HEK293T (cell line): ENCODE measurements around the gene AP5Z1.

ENCODE experiments used
- CTCF ChIA-PET: fragments of 350-600 bp; formaldehyde crosslinking; extraction: SDS; loops from one replicate; lab custom pipeline; 2021; ENCODE audit warnings: antibody characterized with exemption, inconsistent platforms; lab: Yijun Ruan, JAX
- POLR2A ChIA-PET: fragments of 350-600 bp; formaldehyde crosslinking; extraction: SDS; loops from one replicate; lab custom pipeline; 2020; ENCODE audit warnings: antibody characterized with exemption, inconsistent platforms; lab: Yijun Ruan, JAX
- DNase-seq: peaks from one replicate; pipeline ENCODE4 v3.0.0; 2012; ENCODE audit warnings: mixed read lengths; ENCODE audit errors: extremely low spot score
- ARNT ChIP-seq: fragments of 450-650 bp; IDR thresholded peaks from 2 replicates; pipeline ENCODE4 v1.6.1; 2017; ENCODE audit warnings: mild to moderate bottlenecking
- BHLHE40 ChIP-seq: fragments of 450-650 bp; IDR thresholded peaks from 2 replicates; pipeline ENCODE4 v1.6.1; 2016; ENCODE audit warnings: mild to moderate bottlenecking, moderate library complexity, borderline replicate concordance
- CTBP1 ChIP-seq: fragments of 450-650 bp; IDR thresholded peaks from 2 replicates; pipeline ENCODE4 v1.6.1; 2016; ENCODE audit warnings: borderline replicate concordance
- ELF4 ChIP-seq: fragments of 450-650 bp; IDR thresholded peaks from 2 replicates; pipeline ENCODE4 v1.6.1; 2017; ENCODE audit warnings: antibody characterized with exemption
- FOXA1 ChIP-seq: fragments of 450-650 bp; IDR thresholded peaks from 2 replicates; pipeline ENCODE4 v1.6.1; 2016; ENCODE audit warnings: mild to moderate bottlenecking
- FOXK2 ChIP-seq: fragments of 450-650 bp; IDR thresholded peaks from 2 replicates; pipeline ENCODE4 v1.6.1; 2016; ENCODE audit warnings: mild to moderate bottlenecking
- FOXM1 ChIP-seq: fragments of 450-650 bp; IDR thresholded peaks from 2 replicates; pipeline ENCODE4 v1.6.1; 2017; ENCODE audit warnings: mild to moderate bottlenecking, borderline replicate concordance
- HDGF ChIP-seq: fragments of 450-650 bp; IDR thresholded peaks from 2 replicates; pipeline ENCODE4 v1.6.1; 2017; ENCODE audit warnings: antibody characterized with exemption, borderline replicate concordance
- L3MBTL2 ChIP-seq: fragments of 450-650 bp; conservative IDR thresholded peaks from 2 replicates; pipeline ENCODE4 v1.6.1; 2016; ENCODE audit warnings: mild to moderate bottlenecking
- LEF1 ChIP-seq: fragments of 450-650 bp; IDR thresholded peaks from 2 replicates; pipeline ENCODE4 v1.6.1; 2017; ENCODE audit warnings: mild to moderate bottlenecking, borderline replicate concordance
- NFRKB ChIP-seq: fragments of 450-650 bp; IDR thresholded peaks from 2 replicates; pipeline ENCODE4 v1.6.1; 2016; ENCODE audit warnings: mild to moderate bottlenecking, moderate library complexity
- SP1 ChIP-seq: fragments of 450-650 bp; IDR thresholded peaks from 2 replicates; pipeline ENCODE4 v1.6.1; 2017
- SUZ12 ChIP-seq: fragments of 450-650 bp; IDR thresholded peaks from 2 replicates; pipeline ENCODE4 v1.6.1; 2016; ENCODE audit warnings: mild to moderate bottlenecking
- TARDBP ChIP-seq: fragments of 450-650 bp; IDR thresholded peaks from 2 replicates; pipeline ENCODE4 v1.6.1; 2016
- ZNF384 ChIP-seq: fragments of 450-650 bp; IDR thresholded peaks from 2 replicates; pipeline ENCODE4 v1.6.1; 2016
- TF ChIP-seq, protein P1 (sequence below): fragments of 450-650 bp; IDR thresholded peaks from 2 replicates; pipeline ENCODE4 v1.6.1; 2016

AP5Z1 gene

GRCh38 chr7:4787947-4788626 is 12.7 kb downstream of the AP5Z1 start:
- ChIA-PET POLR2A (no interaction called here), CTCF (no interaction called here)
- TF ChIP-seq HDGF = no peak
- no peak for TF ChIP-seq ZNF384
- no peak for TF ChIP-seq FOXK2
- TF ChIP-seq, protein P1, sequence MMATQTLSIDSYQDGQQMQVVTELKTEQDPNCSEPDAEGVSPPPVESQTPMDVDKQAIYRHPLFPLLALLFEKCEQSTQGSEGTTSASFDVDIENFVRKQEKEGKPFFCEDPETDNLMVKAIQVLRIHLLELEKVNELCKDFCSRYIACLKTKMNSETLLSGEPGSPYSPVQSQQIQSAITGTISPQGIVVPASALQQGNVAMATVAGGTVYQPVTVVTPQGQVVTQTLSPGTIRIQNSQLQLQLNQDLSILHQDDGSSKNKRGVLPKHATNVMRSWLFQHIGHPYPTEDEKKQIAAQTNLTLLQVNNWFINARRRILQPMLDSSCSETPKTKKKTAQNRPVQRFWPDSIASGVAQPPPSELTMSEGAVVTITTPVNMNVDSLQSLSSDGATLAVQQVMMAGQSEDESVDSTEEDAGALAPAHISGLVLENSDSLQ = no peak
- TF ChIP-seq ELF4 = no peak
- no peak for TF ChIP-seq ARNT
- TF ChIP-seq TARDBP = no peak
- TF ChIP-seq SUZ12 = no peak
- TF ChIP-seq SP1 = no peak
- no peak for TF ChIP-seq FOXA1
- no peak for TF ChIP-seq CTBP1
- no peak for TF ChIP-seq L3MBTL2
- no peak for TF ChIP-seq BHLHE40
- no peak for TF ChIP-seq FOXM1
- no peak for TF ChIP-seq NFRKB
- TF ChIP-seq LEF1 = no peak

GRCh38 chr7:4788627-4789189 is 13.3 kb downstream of the AP5Z1 start:
- TF ChIP-seq HDGF = no peak
- TF ChIP-seq ZNF384 = no peak
- TF ChIP-seq FOXK2 = no peak
- ChIA-PET CTCF (no interaction called here), POLR2A (no interaction called here)
- DNase-seq = no peak

More at GRCh38 chr7:4787947-4788626, 12.7 kb downstream of the AP5Z1 start:
- DNase-seq = no peak

DNA sequence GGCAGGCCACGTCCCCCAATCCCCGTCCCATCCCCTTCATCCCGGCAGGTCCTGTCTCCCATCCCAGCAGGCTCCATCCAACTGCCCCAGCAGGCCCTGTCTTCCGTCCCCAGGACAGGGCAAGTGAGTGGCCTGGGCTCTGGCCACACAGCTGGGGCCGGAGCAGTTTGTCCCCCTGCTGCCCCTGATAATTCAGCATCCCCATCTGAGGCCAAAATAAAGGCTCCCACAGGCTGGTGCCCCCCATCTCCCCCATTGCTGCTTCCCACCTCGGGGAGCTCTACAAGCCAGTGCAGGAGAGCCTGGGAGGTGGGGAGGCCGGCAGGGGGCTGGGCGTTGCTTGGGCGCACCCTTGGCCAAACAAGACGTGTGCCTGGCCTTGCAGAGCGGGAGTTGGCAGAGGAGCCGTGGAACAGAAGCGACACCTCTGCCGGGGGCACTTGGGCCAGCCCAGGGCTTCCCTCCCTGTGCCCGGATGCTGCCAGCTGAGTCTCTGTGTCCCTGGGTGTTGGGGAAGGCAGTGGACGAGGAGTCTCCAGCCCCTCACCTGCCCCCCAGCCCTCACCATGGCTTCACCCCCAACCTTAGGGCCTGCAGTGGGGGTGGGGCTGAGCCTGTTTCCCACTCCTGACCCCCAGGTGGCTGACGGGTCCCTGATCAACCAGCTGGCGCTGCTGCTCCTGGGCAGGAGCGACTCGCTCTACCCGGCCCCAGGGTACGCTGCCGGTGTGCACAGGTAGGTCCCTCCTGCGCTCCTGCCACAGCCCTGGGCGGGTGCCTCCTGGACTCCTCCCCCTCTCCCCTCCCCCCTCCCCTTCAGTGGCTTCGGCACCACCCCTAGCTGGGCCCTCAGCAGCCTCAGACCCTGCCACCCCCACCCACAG is 14.0 kb downstream of the AP5Z1 start:
- DNase-seq = no peak
- TF ChIP-seq FOXK2 = no peak
- TF ChIP-seq FOXM1 = no peak
- no peak for TF ChIP-seq SP1
- TF ChIP-seq ELF4 = no peak
- no peak for TF ChIP-seq CTBP1
- no peak for TF ChIP-seq L3MBTL2
- TF ChIP-seq, protein P1 = no peak
- TF ChIP-seq NFRKB = no peak
- TF ChIP-seq BHLHE40 = no peak
- TF ChIP-seq FOXA1 = no peak
- TF ChIP-seq ZNF384 = no peak
- no peak for TF ChIP-seq LEF1
- TF ChIP-seq SUZ12 = no peak
- TF ChIP-seq ARNT = no peak
- no peak for TF ChIP-seq TARDBP
- no peak for TF ChIP-seq HDGF
- ChIA-PET POLR2A (no interaction called here), CTCF (no interaction called here)

DNA sequence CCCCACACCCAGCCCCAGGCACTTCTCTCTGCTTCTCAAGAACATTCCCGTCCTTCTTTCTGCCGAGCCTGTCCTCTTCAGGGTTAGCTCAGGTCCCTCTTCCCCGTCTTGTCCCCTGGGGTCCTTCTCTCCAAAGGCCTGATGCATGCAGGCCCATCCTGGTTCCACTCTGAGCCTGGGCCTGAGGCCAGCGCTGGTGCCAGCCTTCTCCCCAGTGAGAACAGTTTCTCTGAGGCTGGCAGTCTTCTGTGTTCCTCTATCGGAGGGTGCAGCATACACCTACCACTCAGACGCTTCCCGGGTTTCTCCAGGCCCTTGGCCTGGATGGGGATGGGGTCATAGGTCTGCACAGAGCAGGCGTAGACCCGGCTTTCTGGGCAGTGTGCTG is 14.6 kb downstream of the AP5Z1 start:
- TF ChIP-seq SP1 (no peak), BHLHE40 (no peak), ARNT (no peak)

GRCh38 chr7:4790516-4790991 is 15.1 kb downstream of the AP5Z1 start:
- ChIA-PET POLR2A (no interaction called here), CTCF (no interaction called here)
- TF ChIP-seq ELF4 = no peak
- TF ChIP-seq, protein P1 = no peak
- no peak for TF ChIP-seq SUZ12
- no peak for TF ChIP-seq LEF1
- TF ChIP-seq FOXA1 = no peak
- no peak for TF ChIP-seq SP1
- no peak for TF ChIP-seq FOXM1
- no peak for TF ChIP-seq FOXK2
- no peak for TF ChIP-seq NFRKB
- no peak for TF ChIP-seq L3MBTL2
- TF ChIP-seq HDGF = no peak
- DNase-seq = no peak

More for the DNA sequence above, 14.6 kb downstream of the AP5Z1 start:
- ChIA-PET CTCF (no interaction called here), POLR2A (no interaction called here)
- no peak for DNase-seq

DNA sequence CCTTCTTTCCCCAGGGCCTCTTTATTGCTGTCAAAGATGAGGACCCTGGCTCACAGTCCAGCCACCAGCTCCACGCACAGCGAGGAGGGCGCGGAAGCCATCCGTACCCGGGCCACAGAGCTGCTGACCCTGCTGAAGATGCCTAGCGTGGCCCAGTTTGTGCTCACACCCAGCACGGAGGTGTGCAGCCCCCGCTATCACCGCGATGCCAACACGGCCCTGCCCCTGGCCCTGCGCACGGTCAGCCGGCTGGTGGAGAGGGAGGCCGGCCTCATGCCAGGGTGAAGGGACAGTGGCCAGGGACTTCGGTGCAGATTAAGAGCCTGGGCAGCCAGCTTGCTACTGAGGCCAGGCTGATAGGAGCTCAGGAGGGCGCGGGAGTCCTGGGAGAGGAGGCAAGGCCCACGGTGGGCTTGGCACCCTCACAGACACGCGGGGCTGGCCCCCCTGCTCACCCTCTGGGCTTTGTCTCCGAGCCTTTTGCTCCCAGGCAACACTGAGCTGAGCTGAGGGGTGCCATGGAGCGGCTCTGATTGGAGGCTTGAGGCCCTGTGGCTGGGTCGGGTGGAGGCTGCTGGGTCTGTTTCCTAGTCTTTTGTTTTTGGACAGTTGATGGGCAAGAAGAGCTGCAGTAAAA is 15.8 kb downstream of the AP5Z1 start:
- CTCF ChIA-PET = interaction anchor here (0.6 to 0.9 kb wide), 2 partner anchors 214 to 1343 kb away, joined by 3 read pairs; no protein-coding TSS in a partner anchor
- POLR2A ChIA-PET = no interaction called here
- DNase-seq = no peak
- TF ChIP-seq SUZ12 (no peak), ZNF384 (no peak), TARDBP (no peak), HDGF (no peak), ELF4 (no peak), LEF1 (no peak), BHLHE40 (no peak), FOXA1 (no peak), FOXK2 (no peak), L3MBTL2 (no peak), FOXM1 (no peak), NFRKB (no peak), ARNT (no peak), CTBP1 (no peak), SP1 (no peak)
- TF ChIP-seq, protein P1 = no peak
